ENCODE data around the gene RAB33A. TPM values are rescaled to one million over a fixed set of nuclear protein-coding genes. Genes with fewer than 3 reads are reported as not detected.

Gene RAB33A
- total and polyA plus RNA-seq, 9 of the 15 experiments (the other 6 are each of a cell fraction or from before 2014, with no cell fraction given) = 0.04 to 0.20 (median 0.06) TPM; not detected in 4

GRCh38 chrX:130162094-130162735 lies 9.5 kb upstream of the RAB33A start:
- ATAC-seq (no peak), FAIRE-seq (no peak), DNase-seq (ENCODE audit: extremely low read depth in 1 of 4, low spot score in 3 of 4) (no peak)
- intact Hi-C loops (cut with micrococcal nuclease) (no loop called here), in situ Hi-C loops (cut with MboI) (no loop called here)
- Histone ChIP-seq H3K4me1 (replicated peaks in 1 of 2; ENCODE audit: control insufficient read depth in 2 of 2, insufficient read depth in 2 of 2, low read length in 2 of 2) (peaks cover 5 to 20% of the 10 kb centered on the region in 2 experiments; a peak in 3 of 5 replicates), H3K27me3 (ENCODE audit: control insufficient read depth in 2 of 2, insufficient read depth in 2 of 2, low read length in 2 of 2) (no peaks in the 10 kb centered on the region), H2AFZ (ENCODE audit: low read depth, low read length) (no peak overlapping the region), H3K36me3 (ENCODE audit: control insufficient read depth, insufficient read depth, low read length) (peaks cover 17% of the 10 kb centered on the region; the same call in 2 of the 3 replicates), H3K4me2 (ENCODE audit: insufficient read depth, low read length) (no peak overlapping the region), H3K79me2 (ENCODE audit: control insufficient read depth, insufficient read depth, low read length) (peaks cover 50% of the 10 kb centered on the region), H3K27ac (ENCODE audit: extremely low read depth, low read depth, low read length) (no peak overlapping the region), H3K9me3 (replicated peaks; ENCODE audit: control insufficient read depth, insufficient read depth, low read depth, low read length) (no peaks in the 10 kb centered on the region), H3K9me1 (ENCODE audit: control insufficient read depth, insufficient read depth, low read length) (no peaks in the 10 kb centered on the region), H3K4me3 (no peak overlapping the region), H4K20me1 (replicated peaks; ENCODE audit: control insufficient read depth, insufficient read depth, low read length) (no peaks in the 10 kb centered on the region), H3K9ac (ENCODE audit: insufficient read depth in 1 of 2, low read depth in 2 of 2, low read length in 2 of 2) (no peak overlapping the region)
- BruUV-seq (replicated peaks) = no TSS peak
- ChIA-PET CTCF (ENCODE audit: low intra/inter-chr PET ratio) (no interaction called here), POLR2A (interaction anchor here (0.5 to 1.3 kb wide), 3 partner anchors 10 to 192 kb away, joined by 3 to 4 read pairs (median 3); no protein-coding TSS in a partner anchor)
- TF ChIP-seq MAFK (IDR thresholded peaks at IDR 0.05; ENCODE audit: low read length) (peak; percentile 46; the same call in 1 of the 2 replicates), EZH2 (IDR thresholded peaks at IDR 0.05; ENCODE audit: borderline replicate concordance, low read depth, low read length) (no peak), C11orf30 (IDR thresholded peaks at IDR 0.05; ENCODE audit: low read depth) (peak; percentile 47), ZNF316 (IDR thresholded peaks at IDR 0.05) (peak; percentile 61)
- WGBS (ENCODE audit: insufficient coverage, low coverage, missing lambda C conversion rate) = 58% methylated on average over 6 of the region's 6 CpGs

GRCh38 chrX:130163398-130163797 lies 8.4 kb upstream of the RAB33A start:
- intact Hi-C loops (cut with micrococcal nuclease) (no loop called here), in situ Hi-C loops (cut with MboI) (no loop called here)
- FAIRE-seq (no peak), DNase-seq (ENCODE audit: extremely low read depth in 1 of 4, low spot score in 3 of 4) (no peak), ATAC-seq (no peak)
- WGBS (ENCODE audit: insufficient coverage, low coverage, missing lambda C conversion rate) = 39% methylated on average over 2 of the region's 2 CpGs
- Histone ChIP-seq H3K9me3 (replicated peaks; ENCODE audit: control insufficient read depth, insufficient read depth, low read depth, low read length) (no peaks in the 10 kb centered on the region), H3K9ac (ENCODE audit: insufficient read depth in 1 of 2, low read depth in 2 of 2, low read length in 2 of 2) (no peak overlapping the region), H4K20me1 (replicated peaks; ENCODE audit: control insufficient read depth, insufficient read depth, low read length) (no peaks in the 10 kb centered on the region), H3K9me1 (ENCODE audit: control insufficient read depth, insufficient read depth, low read length) (no peaks in the 10 kb centered on the region), H3K4me3 (no peak overlapping the region), H3K27ac (ENCODE audit: extremely low read depth, low read depth, low read length) (no peak overlapping the region), H3K79me2 (ENCODE audit: control insufficient read depth, insufficient read depth, low read length) (peaks cover 50% of the 10 kb centered on the region), H3K36me3 (ENCODE audit: control insufficient read depth, insufficient read depth, low read length) (peaks cover 16% of the 10 kb centered on the region; the same call in 2 of the 3 replicates), H3K27me3 (ENCODE audit: control insufficient read depth in 2 of 2, insufficient read depth in 2 of 2, low read length in 2 of 2) (no peaks in the 10 kb centered on the region), H3K4me1 (replicated peaks in 1 of 2; ENCODE audit: control insufficient read depth in 2 of 2, insufficient read depth in 2 of 2, low read length in 2 of 2) (peaks cover 8 to 23% of the 10 kb centered on the region in 2 experiments; a peak in 3 of 5 replicates), H3K4me2 (ENCODE audit: insufficient read depth, low read length) (peak overlapping the region; percentile 6; the same call in 1 of the 2 replicates), H2AFZ (ENCODE audit: low read depth, low read length) (no peak overlapping the region)
- POLR2A ChIA-PET = interaction anchor here (1.3 to 2.9 kb wide), 2 partner anchors 10 to 11 kb away, joined by 4 to 10 read pairs; no protein-coding TSS in a partner anchor
- BruUV-seq (replicated peaks) = no TSS peak
- CTCF ChIA-PET (ENCODE audit: low intra/inter-chr PET ratio) = no interaction called here
- TF ChIP-seq NFE2L1 (tag; IDR thresholded peaks at IDR 0.05; ENCODE audit: borderline replicate concordance, low read depth) (no peak), JUND (IDR thresholded peaks at IDR 0.05; ENCODE audit: borderline replicate concordance, low read depth, low read length) (peak; percentile 50; the same call in 1 of the 2 replicates), JUND (tag; IDR thresholded peaks at IDR 0.05; ENCODE audit: borderline replicate concordance, low read depth, low read length) (0 out of 3 replicates have a peak, but pooled peaks have one; percentile 40), ZNF592 (IDR thresholded peaks at IDR 0.05) (no peak), ZNF232 (CRISPR knock-in tag; IDR thresholded peaks at IDR 0.05) (no peak), ZNF263 (CRISPR knock-in tag; IDR thresholded peaks at IDR 0.05; ENCODE audit: borderline replicate concordance) (no peak)

Measured in K562 (cell line).